AG10803 (cell line): ENCODE results near the gene LRP10.
"Not testable (repeated sequence)": the region's sequence is repeated elsewhere in the genome, so short reads cannot be mapped to it uniquely, and the experiment has no call there.

ENCODE experiments used
- DNase-seq: peaks from one replicate; pipeline ENCODE4 v3.0.0; 2010; ENCODE audit warnings: low read depth
- H3K4me3 ChIP-seq: 2 replicates; pipeline ENCODE4 v1.5.1; 2011; ENCODE audit warnings: mild to moderate bottlenecking, low read length, control low read depth
- TF ChIP-seq, protein P1 (sequence below): conservative IDR thresholded peaks from 2 replicates; pipeline ENCODE4 v1.5.1; 2011; ENCODE audit warnings: mild to moderate bottlenecking, low read length, control low read depth, inconsistent platforms

Gene LRP10

DNA sequence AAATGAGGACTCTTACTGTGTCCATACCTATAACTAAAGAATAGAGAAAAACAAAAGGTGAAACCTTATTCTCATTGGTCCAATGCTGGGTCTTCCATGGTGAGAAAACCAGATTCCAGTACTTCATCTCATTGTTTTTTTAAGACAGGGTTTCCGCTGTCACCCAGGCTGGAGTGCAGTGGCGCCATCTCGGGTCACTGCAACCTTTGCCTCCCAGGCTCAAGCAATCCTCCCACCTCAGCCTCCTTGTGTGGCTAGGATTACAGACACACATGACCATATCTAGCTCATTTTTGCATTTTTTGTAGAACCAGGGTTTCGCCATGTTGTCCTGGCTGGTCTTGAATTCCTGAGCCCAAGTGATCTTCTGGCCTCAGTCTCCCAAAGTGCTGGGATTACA, 34.1 kb downstream of the LRP10 start:
- TF ChIP-seq, protein P1, sequence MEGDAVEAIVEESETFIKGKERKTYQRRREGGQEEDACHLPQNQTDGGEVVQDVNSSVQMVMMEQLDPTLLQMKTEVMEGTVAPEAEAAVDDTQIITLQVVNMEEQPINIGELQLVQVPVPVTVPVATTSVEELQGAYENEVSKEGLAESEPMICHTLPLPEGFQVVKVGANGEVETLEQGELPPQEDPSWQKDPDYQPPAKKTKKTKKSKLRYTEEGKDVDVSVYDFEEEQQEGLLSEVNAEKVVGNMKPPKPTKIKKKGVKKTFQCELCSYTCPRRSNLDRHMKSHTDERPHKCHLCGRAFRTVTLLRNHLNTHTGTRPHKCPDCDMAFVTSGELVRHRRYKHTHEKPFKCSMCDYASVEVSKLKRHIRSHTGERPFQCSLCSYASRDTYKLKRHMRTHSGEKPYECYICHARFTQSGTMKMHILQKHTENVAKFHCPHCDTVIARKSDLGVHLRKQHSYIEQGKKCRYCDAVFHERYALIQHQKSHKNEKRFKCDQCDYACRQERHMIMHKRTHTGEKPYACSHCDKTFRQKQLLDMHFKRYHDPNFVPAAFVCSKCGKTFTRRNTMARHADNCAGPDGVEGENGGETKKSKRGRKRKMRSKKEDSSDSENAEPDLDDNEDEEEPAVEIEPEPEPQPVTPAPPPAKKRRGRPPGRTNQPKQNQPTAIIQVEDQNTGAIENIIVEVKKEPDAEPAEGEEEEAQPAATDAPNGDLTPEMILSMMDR: no peak
- no peak overlapping the region for H3K4me3 ChIP-seq
- DNase-seq: no peak

DNA sequence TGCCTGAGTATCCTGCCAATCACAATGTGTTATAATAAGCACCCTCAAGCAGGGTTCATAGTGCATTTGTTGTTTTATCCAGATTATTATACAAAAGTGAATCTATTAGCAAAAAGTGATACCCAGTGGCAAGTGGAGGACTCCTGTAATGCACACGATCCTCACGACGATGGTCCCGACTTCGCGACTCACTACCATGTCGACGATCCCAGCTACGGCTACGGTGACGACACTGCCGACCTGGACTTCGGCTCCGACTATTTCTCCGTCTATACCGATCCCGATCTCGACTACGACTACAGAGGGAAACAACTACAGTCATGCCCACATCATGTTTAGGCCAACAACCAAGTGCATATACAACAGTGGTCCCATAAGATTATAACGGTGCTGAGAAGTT, 34.5 kb downstream of the LRP10 start:
- TF ChIP-seq, protein P1: no peak

DNA sequence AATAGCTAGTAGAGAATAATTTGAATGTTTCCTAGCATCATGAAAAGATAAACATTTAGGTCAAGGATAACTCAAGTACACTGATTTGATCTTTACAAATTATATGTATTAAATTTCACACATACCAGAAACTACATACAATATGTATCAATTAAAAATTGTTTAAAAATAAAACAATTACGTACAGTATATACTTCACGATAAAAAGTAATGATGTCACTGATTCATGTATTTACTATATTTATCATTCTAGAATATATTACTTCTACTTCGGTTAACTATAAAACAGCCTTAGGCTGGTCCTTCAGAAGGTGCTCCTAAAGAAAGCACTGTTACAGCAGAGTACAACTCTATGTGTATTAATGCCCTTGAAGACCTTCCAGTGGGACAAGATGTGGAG, 35.9 kb downstream of the LRP10 start:
- no peak for DNase-seq
- no peak overlapping the region for H3K4me3 ChIP-seq
- TF ChIP-seq, protein P1: no peak

More for the DNA sequence above, 34.5 kb downstream of the LRP10 start:
- H3K4me3 ChIP-seq: no peak overlapping the region
- no peak for DNase-seq

DNA sequence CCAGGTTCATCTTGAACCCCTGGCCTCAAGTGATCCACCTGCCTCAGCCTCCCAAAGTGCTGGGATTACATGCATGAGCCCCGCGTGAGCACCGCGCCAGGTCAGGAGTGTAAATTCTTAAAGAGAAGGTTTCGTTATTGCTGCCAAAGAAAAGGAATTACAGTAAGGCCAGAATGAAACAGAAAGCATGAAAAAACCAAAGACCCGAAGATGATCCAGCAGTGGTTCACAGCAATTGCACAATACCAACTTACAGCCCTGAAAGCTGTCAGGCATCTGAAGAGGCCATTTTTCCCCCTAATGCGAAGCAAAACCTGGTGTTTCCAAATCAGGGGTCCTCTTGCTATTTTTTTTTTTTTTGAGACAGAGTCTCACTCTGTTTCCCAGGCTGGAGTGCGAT, 37.1 kb downstream of the LRP10 start:
- TF ChIP-seq, protein P1: no peak
- peak; percentile 48 for DNase-seq

DNA sequence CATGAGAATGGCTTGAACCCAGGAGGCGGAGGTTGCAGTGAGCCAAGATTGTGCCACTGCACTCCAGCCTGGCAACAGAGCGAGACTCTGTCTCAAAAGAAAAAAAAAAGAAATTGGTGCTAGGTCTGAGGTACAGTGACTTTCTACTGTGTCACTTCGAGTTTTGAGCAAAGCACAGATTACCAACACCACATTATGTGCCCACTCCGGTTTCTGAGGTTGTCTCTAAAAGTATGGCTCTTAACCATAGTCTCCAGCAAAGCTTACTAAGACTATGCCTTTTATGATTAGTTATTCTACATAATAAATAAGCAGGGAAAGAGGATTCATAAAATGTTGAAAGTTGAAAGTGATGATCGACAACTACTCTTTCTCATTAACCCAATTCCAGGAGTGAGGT, 39.4 kb downstream of the LRP10 start:
- TF ChIP-seq, protein P1: no peak
- DNase-seq: no peak
- no peak overlapping the region for H3K4me3 ChIP-seq

More for the DNA sequence above, 37.1 kb downstream of the LRP10 start:
- no peak overlapping the region for H3K4me3 ChIP-seq

DNA sequence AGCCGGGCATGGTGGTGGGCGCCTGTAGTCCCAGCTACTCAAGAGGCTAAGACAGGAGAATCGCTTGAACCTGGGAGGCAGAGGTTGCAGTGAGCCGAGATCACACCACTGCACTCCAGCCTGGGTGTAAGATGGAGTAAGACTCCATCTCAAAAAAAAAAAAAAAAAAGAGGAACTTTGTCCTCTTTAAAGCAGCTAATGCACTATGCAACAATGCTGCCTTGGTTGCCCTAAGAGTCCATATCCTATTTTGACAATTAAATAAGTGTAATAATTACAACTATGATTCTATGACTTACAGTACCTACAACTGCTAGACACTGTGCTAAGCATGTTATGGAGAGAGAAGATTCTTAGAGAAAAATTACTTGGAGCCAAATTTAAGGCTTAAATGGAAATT, 43.3 kb downstream of the LRP10 start:
- not testable (repeated sequence) for DNase-seq, H3K4me3 ChIP-seq

DNA sequence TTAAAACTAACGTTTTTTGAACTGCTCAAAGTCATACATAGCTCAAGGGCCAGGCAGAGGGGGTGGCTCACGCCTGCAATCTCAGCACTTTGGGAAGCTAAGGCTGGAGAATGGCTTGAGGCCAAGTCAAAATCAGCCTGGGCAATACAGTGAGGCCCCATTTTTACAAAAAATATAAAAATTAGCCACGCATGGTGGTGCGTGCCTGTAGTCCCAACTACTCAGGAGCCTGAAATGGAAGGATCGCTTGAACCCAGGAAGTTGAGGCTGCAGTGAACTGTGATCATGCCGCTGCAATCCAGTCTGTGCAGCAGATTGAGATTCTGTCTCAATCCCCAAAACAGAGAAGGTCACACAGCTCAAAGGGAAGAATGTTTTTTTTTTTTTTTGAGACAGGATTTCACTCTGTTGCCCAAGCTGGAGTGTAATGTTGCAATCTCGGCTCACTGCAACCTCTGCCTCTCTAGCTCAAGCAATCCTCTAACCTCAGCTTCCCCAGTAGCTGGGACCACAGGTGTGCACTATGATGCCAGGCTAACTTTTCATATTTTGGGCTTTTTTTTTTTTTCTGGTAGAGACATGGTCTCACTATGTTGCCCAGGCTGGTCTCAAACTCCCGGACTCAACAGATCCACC, 44.5 kb downstream of the LRP10 start:
- H3K4me3 ChIP-seq: no peak overlapping the region
- TF ChIP-seq, protein P1: no peak
- peak; percentile 75 for DNase-seq
